ENCODE measurements around the gene CDH12.

CDH12 gene

DNA sequence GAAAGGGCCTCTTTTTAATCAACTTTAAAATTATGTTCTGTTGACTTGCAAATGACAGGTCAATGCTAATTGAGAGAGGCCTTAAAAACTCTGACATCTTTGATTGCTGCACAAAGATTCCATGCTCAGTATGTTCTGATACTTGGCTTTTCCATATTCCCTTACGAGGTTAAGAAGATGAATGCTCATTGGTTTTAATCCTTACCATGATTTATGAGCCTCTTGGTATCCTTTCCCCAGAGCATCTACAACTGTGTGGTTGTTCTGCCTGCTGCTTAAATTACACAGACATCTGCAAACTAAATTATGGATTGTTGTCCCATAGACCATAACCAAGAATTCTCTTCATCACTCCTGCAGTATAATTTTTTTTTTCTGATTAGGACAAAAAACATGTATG lies 352.6 kb downstream of the CDH12 start:
- TF ChIP-seq CTCF (conservative IDR thresholded peaks at IDR 0.05; ENCODE audit: low read depth, low read length): no peak
- no peak for DNase-seq (ENCODE audit: low read depth)
- H3K4me3 ChIP-seq (ENCODE audit: low read length): no peak overlapping the region

DNA sequence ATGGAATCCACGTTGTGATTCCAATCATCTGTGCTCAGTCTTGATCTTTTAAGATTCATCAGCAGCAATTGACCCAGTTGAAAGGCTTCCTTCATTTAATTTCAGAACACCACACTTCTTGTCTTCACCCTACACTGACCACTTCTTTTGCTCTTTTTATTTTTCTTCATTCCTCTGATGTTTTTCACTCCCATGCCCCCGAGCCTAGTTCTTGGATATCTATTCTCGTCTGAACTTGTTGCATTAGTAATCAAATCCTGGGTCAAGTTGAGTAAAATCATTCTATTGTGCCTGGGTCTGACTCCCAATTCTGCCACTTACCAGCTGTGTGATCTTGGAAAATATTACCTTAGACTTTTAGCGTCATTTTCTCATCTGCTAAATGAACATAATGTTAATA lies 356.5 kb downstream of the CDH12 start:
- no peak overlapping the region for H3K4me3 ChIP-seq (ENCODE audit: low read length)
- no peak for DNase-seq (ENCODE audit: low read depth)
- TF ChIP-seq CTCF (conservative IDR thresholded peaks at IDR 0.05; ENCODE audit: low read depth, low read length): no peak

DNA sequence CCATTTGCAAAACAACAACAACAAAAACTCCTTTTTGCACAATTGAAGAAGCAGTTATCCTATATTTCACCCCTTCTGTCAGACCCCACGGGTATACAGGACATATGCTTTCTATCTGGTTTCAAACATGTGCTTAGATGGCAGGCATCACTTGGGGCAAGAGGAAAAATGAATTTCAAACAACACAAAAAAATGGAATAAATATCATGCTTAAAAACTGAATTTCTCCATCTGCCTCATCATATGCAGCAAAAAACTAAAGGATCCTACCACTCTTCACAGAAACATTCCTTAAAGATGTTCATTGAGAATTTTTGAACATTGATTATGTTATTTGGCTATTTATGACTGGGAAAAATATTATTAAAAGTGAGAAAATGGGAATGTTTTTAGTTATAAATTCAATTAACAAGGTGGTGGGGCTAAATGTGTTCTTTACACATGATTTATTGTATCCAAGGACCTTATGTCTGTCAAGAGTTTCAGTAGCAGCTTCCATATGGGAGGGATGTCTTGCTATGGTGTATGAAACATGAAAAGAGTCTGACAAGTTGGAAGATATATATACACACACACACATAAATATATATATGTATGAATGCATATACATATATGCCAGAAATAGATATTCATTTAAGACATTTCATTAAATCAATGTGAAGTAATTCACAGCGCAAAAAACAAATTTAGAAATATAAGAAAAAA lies 358.0 kb downstream of the CDH12 start:
- no peak for DNase-seq (ENCODE audit: low read depth)
- H3K4me3 ChIP-seq (ENCODE audit: low read length): no peak overlapping the region
- no peak for TF ChIP-seq CTCF (conservative IDR thresholded peaks at IDR 0.05; ENCODE audit: low read depth, low read length)

- DNase-seq (ENCODE audit: low read depth): no peak
- no peak for TF ChIP-seq CTCF (conservative IDR thresholded peaks at IDR 0.05; ENCODE audit: low read depth, low read length)
Observed at GRCh38 chr5:22488427-22488826, 364.7 kb downstream of the CDH12 start.

GRCh38 chr5:22480305-22480704 lies 372.8 kb downstream of the CDH12 start:
- no peak for DNase-seq (ENCODE audit: low read depth)
- TF ChIP-seq CTCF (conservative IDR thresholded peaks at IDR 0.05; ENCODE audit: low read depth, low read length): no peak
- no peak overlapping the region for H3K4me3 ChIP-seq (ENCODE audit: low read length)

More at GRCh38 chr5:22488427-22488826, 364.7 kb downstream of the CDH12 start:
- H3K4me3 ChIP-seq (ENCODE audit: low read length): no peak overlapping the region

DNA sequence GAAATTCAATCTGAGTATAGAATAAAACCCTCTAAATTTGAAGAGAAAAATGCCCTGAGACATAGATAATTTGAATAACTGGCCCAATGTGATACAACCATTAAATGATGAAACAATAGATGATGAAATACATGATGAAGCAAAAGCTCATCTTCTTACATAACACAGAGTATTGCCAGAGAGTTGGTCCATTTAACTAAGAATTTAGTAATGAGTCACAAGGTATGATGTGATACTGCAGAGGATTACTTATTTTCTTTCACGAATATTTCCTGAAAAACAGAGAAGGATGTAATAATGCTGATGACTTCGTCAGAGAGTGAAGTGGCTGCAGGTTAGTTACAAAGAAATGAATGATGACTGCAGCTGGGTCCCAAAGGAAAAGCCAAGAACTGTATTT lies 379.3 kb downstream of the CDH12 start:
- DNase-seq (ENCODE audit: low read depth): no peak
- no peak overlapping the region for H3K4me3 ChIP-seq (ENCODE audit: low read length)
- TF ChIP-seq CTCF (conservative IDR thresholded peaks at IDR 0.05; ENCODE audit: low read depth, low read length): no peak

- H3K4me3 ChIP-seq (ENCODE audit: low read length): no peak overlapping the region
- no peak for DNase-seq (ENCODE audit: low read depth)
- TF ChIP-seq CTCF (conservative IDR thresholded peaks at IDR 0.05; ENCODE audit: low read depth, low read length): no peak
Observed at GRCh38 chr5:22471154-22471553, 382.0 kb downstream of the CDH12 start.

Data from retinal pigment epithelial cell (primary cell).